Stimulated activated CD4-positive, alpha-beta T cell treated with anti-CD3 and anti-CD28 coated beads, Interleukin-2, amount 100 ng/mL, for 4 hours (primary cell): ENCODE results near the gene MS4A4E.
A peak's percentile ranks its signal among the peaks of the same experiment; 100 is the strongest.
"Not testable (repeated sequence)": the region's sequence is repeated elsewhere in the genome, so short reads cannot be mapped to it uniquely, and the experiment has no call there.

Experiments used
- DNase-seq: peaks from one replicate; pipeline ENCODE4 v3.0.0-alpha.2; 2020; ENCODE audit warnings: low read depth

The MS4A4E gene

DNA sequence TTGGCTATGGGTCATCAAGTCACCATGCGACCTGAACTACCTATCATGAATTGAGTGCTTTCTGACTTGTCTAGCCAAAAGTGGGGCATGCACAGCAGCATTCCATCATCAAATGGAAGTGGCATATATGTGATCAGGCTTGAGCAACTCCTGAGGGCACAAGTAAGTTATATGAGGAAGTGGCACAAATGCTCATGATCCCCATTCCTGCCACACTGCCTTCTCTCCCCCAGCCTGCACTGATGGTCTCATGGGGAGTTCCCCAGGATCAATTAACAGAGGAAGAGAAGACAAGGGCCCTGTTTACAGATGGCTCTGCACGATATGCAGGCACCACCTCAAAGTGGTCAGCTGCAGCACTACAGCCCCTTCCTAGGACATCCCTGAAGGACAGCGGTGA, 21.8 kb downstream of the MS4A4E start:
- DNase-seq, result no peak

DNA sequence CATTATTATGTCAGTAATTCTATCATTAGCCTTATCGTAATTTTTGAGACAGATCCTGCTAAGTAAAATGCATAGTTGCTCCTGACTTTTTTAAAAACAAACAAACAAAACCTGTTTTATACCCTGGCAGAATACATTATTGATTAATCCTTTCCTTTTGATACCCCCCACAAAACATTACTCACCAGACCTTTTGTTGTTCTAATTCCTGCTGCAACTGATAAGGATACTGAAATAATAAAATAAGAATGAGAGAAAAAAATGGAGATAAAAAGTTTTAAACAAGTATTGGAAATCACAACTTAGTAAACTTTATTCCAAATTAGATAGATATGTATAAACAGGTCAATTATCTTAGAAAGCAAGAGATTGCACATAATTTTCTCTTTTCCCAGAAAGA, 28.6 kb downstream of the MS4A4E start:
- no peak for DNase-seq

DNA sequence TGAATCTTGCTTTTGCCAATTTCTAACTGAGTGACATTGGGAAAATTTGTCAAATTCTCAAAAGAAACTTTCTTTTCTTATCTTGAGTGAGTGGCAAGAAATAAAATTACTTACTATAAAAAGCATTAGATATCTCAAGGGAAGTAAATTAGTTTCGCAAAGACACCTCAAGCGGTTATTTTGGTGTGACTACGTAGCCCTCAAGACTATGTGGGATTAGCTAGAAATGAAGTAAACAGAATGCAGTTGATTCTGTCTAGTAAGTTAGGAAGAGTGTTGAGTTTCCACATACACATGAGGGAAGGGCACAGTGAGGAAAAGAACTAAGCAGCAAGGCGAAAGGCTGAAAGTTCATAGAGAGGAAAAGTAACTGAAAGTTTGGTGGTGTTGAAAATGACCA, 31.7 kb downstream of the MS4A4E start:
- no peak for DNase-seq

DNA sequence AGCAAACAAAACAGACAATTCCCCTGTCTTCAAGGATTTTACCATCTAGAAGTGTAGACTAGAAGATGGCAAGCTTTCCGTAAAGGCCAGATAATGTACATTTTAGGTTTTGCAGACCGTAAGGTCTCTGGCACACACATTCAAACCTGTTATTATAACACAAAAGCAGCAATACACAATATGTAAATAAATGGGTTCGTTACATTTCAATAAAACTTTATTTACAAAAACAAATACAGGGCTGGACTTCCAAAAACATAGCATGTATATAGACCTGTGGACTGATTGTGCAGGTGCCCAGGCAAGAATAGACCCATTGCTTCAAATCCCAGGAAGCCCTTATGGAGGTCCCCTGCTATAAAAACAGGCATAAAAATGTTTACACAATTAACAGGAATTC, 33.0 kb downstream of the MS4A4E start:
- no peak for DNase-seq

DNA sequence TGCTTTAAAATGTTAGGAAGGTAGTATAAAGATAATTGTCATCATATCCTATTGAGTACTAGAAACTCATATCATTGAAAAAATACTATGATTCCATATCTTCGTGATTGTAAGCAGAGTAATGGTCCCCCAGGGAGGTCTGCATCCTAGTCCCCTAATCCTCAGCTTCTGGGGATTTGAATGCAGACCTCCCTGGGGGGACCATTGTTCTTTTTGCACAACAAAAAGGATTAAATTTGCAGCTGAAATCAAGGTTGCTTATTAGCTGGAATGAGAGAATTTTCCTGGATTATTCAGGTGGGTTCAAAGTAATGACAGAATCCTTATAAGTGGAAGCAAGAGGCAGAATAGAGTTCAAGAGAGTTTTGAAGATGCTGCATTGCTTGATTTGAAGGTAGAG, 34.0 kb downstream of the MS4A4E start:
- no peak for DNase-seq

DNA sequence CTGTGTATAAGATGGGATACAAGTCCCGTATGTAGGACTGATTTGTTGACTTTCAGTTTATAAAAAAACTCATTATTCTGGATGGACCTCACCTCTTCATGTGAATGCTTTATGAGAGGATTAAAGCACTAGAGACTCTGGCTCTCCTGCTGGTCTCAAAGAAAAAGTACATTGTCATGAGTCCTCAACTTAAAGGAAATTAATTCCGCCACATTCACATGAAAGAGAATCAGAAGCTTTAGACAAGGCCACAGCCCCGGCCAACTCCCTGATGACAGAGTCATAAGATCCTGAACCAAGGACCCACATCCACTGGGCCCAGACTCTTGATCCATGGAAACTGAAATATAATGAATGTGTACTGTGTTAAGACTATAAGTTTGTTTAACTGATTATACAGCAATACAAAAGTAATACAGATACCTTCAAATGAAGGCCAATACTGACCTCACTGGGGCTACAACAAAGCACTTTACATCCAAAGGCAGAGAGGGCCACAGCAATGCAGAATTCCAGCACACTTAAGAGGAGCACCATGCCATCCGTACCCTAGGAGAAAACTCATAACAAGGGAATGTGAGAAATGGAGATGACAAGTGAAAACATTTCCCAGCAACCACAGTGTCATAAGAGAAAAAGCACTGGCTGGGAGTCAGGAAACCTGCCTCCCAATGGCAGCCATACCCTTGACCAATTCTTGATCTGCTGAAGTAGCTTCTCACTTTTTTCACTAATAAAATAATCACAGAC, 34.6 kb downstream of the MS4A4E start:
- DNase-seq, result no peak

DNA sequence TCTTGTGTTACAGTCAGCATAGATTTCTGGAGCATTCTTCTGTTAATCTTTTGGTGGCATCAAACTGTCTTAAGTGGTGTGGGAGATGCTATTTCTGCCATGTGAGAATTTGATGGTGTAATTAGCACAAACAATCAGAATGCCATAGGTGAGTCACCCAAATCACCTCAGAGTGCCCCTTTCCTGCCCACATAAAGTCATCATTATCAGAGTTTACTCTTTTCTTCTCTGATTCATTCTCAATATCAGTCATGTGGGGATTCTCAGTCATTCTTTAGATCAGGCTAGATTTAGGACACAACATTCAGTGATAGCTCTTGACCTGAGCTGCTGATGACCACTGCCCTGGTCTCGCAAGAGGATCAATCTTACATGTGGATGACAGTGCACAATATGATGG, 36.3 kb downstream of the MS4A4E start:
- no peak for DNase-seq

DNA sequence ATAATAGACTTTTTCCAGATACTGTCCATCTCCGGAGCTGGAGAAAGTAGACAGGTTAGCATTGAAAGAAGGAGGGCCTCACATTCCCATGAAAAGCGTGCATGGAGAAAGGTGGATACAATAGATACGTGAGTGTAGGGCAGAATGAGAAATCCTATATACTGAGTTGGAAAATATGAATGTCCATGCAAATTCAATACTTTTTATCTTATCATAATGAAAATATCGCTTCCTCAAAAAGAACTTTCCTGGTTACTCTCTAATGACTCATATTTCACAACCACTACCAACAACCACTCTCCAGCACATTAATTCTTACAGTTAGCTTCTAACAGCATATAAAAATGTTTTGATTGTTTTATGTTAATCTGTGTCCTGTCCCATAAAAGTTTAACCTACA, 38.0 kb downstream of the MS4A4E start:
- no peak for DNase-seq

DNA sequence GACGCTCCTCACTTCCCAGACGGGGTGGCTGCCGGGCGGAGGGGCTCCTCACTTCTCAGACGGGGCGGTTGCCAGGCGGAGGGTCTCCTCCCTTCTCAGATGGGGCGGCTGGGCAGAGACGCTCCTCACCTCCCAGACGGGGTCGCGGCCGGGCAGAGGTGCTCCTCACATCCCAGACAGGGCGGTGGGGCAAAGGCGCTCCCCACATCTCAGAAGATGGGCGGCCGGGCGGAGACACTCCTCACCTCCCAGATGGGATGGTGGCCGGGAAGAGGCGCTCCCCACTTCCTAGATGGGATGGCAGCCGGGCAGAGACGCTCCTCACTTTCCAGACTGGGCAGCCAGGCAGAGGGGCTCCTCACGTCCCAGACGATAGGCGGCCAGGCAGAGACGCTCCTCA, 41.6 kb downstream of the MS4A4E start:
- not testable (repeated sequence) for DNase-seq

DNA sequence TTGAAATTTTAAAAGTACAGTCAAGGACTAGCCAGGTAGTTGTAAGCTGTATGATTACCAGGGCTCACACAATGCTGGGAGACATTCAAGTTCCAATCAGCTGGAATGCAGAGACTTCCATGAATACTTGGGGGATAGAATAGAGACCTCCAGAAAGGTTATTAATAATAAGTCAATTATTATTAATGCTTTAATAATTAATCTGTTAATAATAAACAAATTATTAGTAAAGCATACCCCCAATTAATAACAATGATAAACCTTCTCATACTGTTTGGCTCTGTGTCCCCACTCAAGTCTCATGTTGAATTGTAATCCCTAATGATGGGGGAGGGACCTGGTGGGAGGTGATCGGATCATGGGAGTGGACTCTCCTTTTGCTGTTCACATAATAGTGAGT, 45.5 kb downstream of the MS4A4E start:
- no peak for DNase-seq

DNA sequence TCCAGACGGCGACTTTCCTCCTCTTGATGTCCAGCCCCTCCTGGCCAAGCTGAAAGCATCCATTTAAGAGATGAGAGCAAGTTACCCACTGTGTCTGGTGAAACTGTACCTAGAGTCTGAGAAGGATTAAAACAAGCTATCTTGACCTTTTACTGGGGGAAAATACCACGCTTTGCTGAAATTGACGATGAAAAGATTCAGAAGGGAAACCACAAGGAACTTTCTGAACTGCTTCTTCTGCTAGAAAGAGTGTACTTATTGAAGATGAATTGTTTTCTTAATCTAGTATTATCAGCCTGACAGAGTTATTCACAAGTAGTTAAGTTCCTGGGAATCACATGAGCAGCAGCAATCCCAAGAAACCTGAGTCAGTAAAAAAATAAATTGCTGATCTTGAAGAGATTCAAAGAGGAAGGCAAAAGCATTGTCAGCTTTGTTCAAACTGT, 47.0 kb downstream of the MS4A4E start:
- no peak for DNase-seq

DNA sequence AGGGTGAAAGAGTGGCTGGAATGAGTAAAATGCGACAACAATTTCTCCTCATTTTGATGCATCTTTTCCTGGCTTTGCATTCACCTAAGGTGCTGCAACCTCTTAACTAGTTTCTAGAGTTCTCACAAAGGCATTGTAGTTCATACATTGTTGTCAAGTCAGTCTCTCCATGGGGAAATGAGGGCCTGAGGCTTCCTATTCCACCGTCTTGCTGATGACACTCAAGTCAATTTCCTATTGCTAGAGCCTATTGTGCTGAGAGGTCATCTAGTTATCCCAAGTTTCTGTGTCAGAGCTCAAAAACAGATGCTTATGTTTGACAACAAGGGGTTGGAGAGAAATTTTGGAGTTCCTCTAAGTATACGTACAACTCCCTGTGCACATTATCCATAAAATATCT, 48.4 kb downstream of the MS4A4E start:
- DNase-seq, result no peak

DNA sequence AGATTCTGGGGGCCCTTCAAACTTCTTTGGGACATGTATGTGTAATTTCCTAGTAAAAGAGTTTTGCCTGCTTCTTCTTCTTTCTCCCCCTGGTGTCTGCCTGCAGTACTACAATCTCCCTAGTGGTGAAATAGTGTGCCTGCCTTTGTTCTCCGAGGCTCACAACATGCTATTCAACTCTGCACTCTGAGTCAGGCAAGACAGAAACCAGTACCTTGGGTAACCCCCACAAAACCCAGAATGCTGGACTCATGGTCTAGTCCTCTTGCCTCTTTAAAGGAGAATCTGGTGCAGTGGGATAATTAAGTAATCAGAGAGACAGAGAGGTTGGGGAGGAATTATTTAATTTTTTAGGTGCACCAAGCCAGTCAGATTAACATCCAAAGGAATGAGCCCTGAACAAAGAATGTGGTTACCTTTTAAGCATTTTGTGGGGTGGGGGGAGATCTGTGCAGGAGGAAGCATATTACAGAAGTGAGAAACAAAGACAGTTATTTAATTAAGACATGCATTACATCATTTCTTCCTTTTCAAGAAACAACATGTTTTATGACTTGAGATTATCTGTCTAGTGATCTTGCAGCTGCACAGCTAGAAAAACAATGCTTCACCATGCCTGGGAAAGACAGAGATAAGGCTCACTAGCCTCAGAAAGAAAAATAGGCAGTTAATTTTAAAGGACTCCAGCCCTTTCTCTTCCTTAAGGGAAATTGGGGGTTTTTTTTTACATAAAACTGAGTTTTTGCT, 49.1 kb downstream of the MS4A4E start:
- peak; percentile 28 for DNase-seq

DNA sequence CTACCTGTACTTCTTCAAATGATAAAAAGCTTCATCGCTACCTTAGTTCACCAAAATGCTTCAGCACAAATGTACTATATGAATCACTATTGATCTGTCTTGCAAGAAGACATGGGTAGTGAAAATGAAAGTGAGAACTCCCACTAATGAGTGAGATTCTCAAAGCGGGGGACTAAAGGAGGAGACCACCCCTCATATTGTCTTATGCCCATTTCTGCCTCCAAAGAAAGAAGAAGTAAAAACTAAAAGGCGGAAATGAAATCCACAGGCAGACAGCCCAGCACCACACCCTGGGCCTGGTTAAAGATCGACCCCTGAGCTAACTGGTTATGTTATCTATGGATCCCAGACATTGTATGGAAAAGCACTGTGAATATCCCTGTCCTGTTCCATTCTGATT, 50.4 kb downstream of the MS4A4E start:
- not testable (repeated sequence) for DNase-seq

DNA sequence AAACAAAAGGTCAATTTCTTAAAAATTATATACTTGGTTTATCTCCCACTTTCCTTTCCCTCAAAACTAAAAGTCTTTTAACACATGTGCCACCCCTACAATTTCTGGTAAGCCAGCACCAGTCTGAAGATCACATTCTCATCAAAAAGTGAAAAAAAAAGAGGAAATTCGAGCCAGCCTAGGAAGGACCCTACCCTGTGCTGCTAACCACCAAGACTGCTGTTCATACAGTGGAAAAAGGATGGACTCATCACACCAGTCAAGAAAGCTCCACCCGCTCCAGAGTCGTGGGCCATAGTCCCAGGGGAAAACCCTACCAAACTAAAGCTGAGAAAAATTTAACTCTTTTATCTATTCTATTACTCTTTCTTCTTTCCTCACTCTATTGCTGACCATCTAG, 54.5 kb downstream of the MS4A4E start:
- not testable (repeated sequence) for DNase-seq

DNA sequence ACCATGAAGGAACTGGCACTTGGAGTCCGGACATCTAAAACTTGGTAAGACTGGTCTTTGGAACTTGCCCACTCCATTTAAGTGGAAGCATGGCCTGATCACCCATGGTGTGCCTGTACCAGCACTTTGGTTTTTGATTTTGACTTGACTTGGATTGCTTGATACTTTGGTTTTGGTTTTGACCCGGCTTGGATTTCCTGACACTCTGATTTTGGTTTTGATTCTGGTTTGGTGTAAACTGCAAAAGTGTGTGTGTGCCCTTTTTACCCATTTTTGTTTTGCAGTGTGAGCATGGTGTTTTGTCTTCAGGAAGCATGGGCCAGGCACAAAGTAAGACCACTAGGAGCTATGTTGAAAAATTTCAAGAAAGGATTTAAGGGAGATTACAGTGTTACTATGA, 56.8 kb downstream of the MS4A4E start:
- not testable (repeated sequence) for DNase-seq

DNA sequence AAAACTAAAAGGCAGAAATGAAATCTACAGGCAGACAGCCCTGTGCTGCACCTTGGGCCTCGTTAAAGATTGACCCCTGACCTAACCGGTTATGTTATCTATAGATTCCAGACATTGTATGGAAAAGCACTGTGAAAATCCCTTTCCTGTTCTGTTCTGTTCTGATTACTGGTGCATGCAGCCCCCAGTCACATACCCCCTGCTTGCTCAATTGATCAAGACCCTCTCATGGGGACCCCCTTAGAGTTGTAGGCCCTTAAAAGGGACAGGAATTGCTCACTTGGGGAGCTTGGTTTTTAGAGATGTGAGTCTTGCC, 57.5 kb downstream of the MS4A4E start:
- DNase-seq, result not testable (repeated sequence)

DNA sequence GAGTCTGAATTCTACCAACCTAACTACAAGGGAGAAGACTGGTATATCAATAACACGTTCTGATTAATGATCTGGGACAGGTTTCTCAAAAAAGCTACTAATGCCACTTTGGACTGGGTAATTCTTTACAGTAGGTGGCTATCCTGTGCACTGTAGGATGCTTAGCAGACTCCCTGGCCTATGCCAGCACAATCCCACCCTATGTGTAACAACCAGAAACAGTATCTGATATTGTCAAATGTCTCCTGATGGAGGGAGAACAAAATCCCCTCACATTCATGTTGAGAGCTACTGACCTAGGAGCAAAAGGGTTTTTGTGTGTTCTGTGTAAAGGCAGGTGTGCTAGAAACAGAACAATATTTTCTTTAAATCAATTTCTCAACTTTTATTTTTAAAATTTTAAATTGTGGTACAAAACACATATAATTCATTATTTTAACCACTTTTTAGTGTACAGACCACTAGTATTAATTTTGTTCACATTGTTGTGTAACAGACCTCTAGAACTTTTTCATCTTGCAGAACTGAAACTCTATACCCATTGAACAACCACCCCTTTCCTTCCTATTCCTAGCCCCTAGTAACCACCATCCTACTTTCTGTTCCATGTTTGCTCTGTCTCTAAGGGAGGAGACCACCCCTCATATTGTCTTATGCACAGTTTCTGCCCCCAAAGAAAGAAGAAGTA, 58.0 kb downstream of the MS4A4E start:
- no peak for DNase-seq

DNA sequence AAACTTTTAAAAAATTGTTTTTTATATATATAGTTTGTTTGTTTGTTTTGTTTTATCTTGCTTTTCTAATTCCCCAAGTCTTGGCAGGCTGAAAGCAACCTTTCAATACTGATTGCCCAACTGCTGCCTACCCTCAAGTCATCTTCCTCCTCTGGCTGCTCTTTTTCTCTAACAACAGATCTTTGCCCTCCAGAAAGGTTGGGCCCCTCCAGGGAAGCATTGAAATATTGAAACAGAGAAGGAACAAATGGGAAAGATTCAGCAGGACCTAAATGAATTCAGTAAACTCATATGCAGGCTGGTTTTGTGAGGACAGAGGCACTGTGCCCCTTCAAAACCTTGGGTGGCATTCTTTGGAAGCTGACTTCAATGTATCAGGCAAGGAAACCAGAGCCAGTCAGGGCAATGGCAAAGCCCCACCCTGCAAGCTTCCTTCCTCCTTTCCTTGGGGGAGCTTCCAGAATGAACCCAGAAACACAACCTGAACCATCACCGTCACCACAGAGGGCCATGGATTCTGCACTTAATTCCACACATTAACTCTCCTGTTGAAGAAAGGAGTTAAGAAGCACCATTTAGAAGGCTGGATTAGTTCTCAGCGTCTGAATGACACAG, 59.2 kb downstream of the MS4A4E start:
- DNase-seq, result no peak

DNA sequence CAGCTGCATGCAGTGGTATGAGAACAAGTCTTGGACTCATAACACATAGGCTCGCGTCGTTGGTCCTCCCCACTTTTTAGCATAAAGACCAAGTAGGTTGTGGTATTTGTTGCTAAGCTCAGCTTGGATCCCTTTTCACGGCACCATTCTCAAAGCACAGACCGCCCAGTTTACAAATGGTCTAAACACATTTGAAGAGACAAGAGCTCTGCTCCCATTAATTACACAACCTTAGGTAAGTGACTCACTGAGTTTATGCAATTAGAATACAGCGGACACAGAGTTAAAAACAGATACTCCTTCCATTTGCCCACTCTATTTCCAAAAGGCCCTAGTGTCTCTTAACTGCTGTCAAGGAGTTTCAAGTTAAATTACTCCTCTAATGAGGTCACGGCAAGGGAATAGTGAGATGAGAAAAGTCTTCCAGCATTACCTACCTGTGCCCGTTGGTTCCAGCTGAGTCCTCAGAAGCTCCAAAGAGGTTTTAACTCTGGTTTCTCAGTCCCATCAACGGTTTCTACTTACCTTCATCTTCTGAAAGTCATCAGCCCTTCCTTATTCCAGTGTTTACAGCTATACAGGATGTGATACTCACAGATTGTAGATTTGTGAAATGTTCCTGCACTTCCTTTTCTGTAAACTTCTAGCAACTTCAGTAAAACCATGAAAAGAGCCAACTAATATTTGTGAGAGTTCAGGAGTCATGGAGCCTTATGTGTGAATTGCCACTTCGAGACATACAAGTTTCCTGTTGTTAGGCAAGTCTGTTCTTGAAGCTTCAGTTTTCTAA, 60.2 kb downstream of the MS4A4E start, which contains the start of gene MS4A6A:
MS4A6A (minus strand) TSS at position 543 of the 790 bp plus-strand sequence. CDS start 1,356 bp downstream, outside the sequence.
- no peak for DNase-seq

DNA sequence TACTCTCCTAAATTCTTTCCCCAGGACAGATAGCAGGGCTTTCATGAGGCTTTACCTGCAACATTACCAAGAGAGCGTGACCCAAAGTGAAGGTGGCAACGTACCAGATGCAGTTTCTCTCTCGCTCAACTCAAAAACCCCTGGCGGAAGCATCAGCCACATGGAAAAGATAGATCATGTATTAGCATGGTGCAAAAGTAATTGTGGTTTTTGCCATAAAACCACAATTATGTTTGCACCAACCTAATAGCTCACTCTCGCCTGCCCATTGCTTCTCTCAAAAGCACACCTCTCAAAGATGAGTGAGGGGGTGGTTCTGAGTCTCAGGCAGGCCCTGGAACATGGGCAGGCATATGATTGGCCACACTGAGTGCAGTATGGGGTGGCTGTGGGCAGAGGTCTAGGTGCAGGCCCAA, 67.1 kb downstream of the MS4A4E start:
- no peak for DNase-seq

DNA sequence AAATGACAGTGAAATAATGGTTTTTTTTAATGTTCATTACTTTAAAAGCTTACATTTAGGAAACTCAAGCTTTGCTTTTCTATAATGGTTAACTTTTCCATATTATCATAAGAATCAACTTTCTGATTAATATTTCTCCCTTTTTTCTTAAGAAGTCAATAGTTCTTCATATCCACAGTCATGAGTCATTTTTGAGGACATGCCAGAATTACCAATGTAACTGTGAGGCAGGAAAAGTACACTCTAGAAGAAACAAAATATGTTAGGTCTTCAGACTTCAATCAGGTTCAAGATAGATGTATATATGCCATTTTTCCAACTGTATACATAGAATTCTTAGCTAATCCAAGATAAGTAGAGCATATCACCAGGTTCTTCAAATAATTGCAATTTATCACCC, 70.9 kb downstream of the MS4A4E start:
- no peak for DNase-seq
